GM19193 (cell line): ENCODE data around the gene GAGE12G.
"Not testable (repeated sequence)": the region's sequence is repeated elsewhere in the genome, so short reads cannot be mapped to it uniquely, and the experiment has no call there.

Experiments
- POLR2A ChIP-seq: IDR thresholded peaks from 4 replicates; pipeline ENCODE4 v1.6.1; 2011; ENCODE audit not compliant: insufficient read depth, insufficient read length; ENCODE audit errors: extremely low read depth

The GAGE12G gene

GRCh38 chrX:49570100-49570499 is at the start of gene GAGE12G:
GAGE12G (plus strand) TSS chrX:49570400; CDS start chrX:49571555, 1,155 bp downstream.
- not testable (repeated sequence) for TF ChIP-seq POLR2A

GRCh38 chrX:49531877-49532276 is 38.3 kb upstream of the GAGE12G start, which contains the start of gene GAGE12C:
GAGE12C (plus strand) TSS chrX:49532177; CDS start chrX:49533332, 1,155 bp downstream.
- not testable (repeated sequence) for TF ChIP-seq POLR2A

- TF ChIP-seq POLR2A, result not testable (repeated sequence)
Measured at GRCh38 chrX:49541433-49541832, 28.8 kb upstream of the GAGE12G start, which contains the start of gene GAGE12D. GAGE12D (plus strand) TSS chrX:49541733; CDS start chrX:49542888, 1,155 bp downstream.

GRCh38 chrX:49550989-49551388 is 19.2 kb upstream of the GAGE12G start, which contains the start of gene GAGE12E:
GAGE12E (plus strand) TSS chrX:49551289; CDS start chrX:49552444, 1,155 bp downstream.
- TF ChIP-seq POLR2A, result not testable (repeated sequence)

- TF ChIP-seq POLR2A, result not testable (repeated sequence)
Measured at GRCh38 chrX:49560542-49560941, 9.7 kb upstream of the GAGE12G start, which contains the start of gene GAGE12F. GAGE12F (plus strand) TSS chrX:49560842; CDS start chrX:49561997, 1,155 bp downstream.

- TF ChIP-seq POLR2A, result not testable (repeated sequence)
Measured at GRCh38 chrX:49579649-49580048, 9.4 kb downstream of the GAGE12G start, which contains the start of gene GAGE12H. GAGE12H (plus strand) TSS chrX:49579949; CDS start chrX:49581104, 1,155 bp downstream.

GRCh38 chrX:49589196-49589595 is 19.0 kb downstream of the GAGE12G start, which contains the start of gene GAGE2A:
GAGE2A (plus strand) TSS chrX:49589496; CDS start chrX:49590651, 1,155 bp downstream.
- TF ChIP-seq POLR2A, result not testable (repeated sequence)

- not testable (repeated sequence) for TF ChIP-seq POLR2A
Measured at GRCh38 chrX:49598720-49599119, 28.5 kb downstream of the GAGE12G start, which contains the start of gene GAGE1. GAGE1 (plus strand) TSS chrX:49599020; CDS start chrX:49600175, 1,155 bp downstream.

GRCh38 chrX:49610718-49611310 is 40.6 kb downstream of the GAGE12G start:
- no peak for TF ChIP-seq POLR2A

- no peak for TF ChIP-seq POLR2A
Measured at GRCh38 chrX:49618574-49618973, 48.4 kb downstream of the GAGE12G start.
